HepG2 (cell line): Measurements from ENCODE around the gene TAMALIN. TPM values are rescaled to one million over a fixed set of nuclear protein-coding genes. Genes with fewer than 3 reads are reported as not detected.

Experiments used
- CBX1 ChIP-seq: IDR thresholded peaks from one replicate; pipeline ENCODE4 v1.6.1; 2016; ENCODE audit warnings: antibody characterized with exemption, low read depth
- HDAC1 ChIP-seq: sonication (generic); formaldehyde crosslinking; IDR thresholded peaks from 2 replicates; pipeline ENCODE4 v1.5.1; 2020; ENCODE audit warnings: mild to moderate bottlenecking, missing genetic modification reagents
- HNRNPH1 ChIP-seq: fragments of 200-400 bp; formaldehyde crosslinking; optimal IDR thresholded peaks from 2 replicates; pipeline ENCODE3; 2017; ENCODE audit warnings: mild to moderate bottlenecking, low read depth, low read length
- MIER3 ChIP-seq: IDR thresholded peaks from 2 replicates; pipeline ENCODE4 v1.6.1; 2016; ENCODE audit warnings: missing compliant biosample characterization, borderline replicate concordance
- NBN ChIP-seq: fragments of 450-650 bp; conservative IDR thresholded peaks from 2 replicates; pipeline ENCODE4 v1.6.1; 2017
- NCOA2 ChIP-seq: sonication (generic); formaldehyde crosslinking; IDR thresholded peaks from 2 replicates; pipeline ENCODE4 v1.8.0; 2022; ENCODE audit warnings: inconsistent platforms
- NFIB ChIP-seq: sonication (generic); formaldehyde crosslinking; IDR thresholded peaks from 2 replicates; pipeline ENCODE4 v1.9.0; 2021; ENCODE audit warnings: missing genetic modification reagents, mild to moderate bottlenecking, borderline replicate concordance
- NFIC ChIP-seq: IDR thresholded peaks from 2 replicates; pipeline ENCODE4 v1.6.1; 2012; ENCODE audit warnings: mild to moderate bottlenecking, low read length, inconsistent platforms
- PRPF4 ChIP-seq: fragments of 200-400 bp; formaldehyde crosslinking; IDR thresholded peaks from 2 replicates; pipeline ENCODE4 v1.6.1; 2016; ENCODE audit warnings: low read length, low read depth; ENCODE audit not compliant: poor library complexity, severe bottlenecking
- SP4 ChIP-seq: sonication (generic); formaldehyde crosslinking; IDR thresholded peaks from 2 replicates; pipeline ENCODE4 v1.8.1; 2023; ENCODE audit warnings: mild to moderate bottlenecking, missing genetic modification reagents
- XBP1 ChIP-seq: sonication (generic); formaldehyde crosslinking; IDR thresholded peaks from 2 replicates; pipeline ENCODE4 v1.5.0; 2020; ENCODE audit warnings: missing genetic modification reagents
- ZMYM4 ChIP-seq: sonication (generic); formaldehyde crosslinking; IDR thresholded peaks from 2 replicates; pipeline ENCODE4 v1.8.1; 2023; ENCODE audit warnings: mild to moderate bottlenecking, missing genetic modification reagents
- ZNF256 ChIP-seq: sonication (generic); formaldehyde crosslinking; conservative IDR thresholded peaks from 2 replicates; pipeline ENCODE4 v1.4.0; 2020; ENCODE audit warnings: missing genetic modification reagents
- ZNF556 ChIP-seq: sonication (generic); formaldehyde crosslinking; IDR thresholded peaks from 2 replicates; pipeline ENCODE4 v1.4.0; 2020; ENCODE audit warnings: mild to moderate bottlenecking, missing genetic modification reagents, borderline replicate concordance
- ZNF589 ChIP-seq: sonication (generic); formaldehyde crosslinking; conservative IDR thresholded peaks from 2 replicates; pipeline ENCODE4 v1.8.0; 2022; ENCODE audit warnings: mild to moderate bottlenecking, moderate library complexity, missing genetic modification reagents
- ZNF660 ChIP-seq: sonication (generic); formaldehyde crosslinking; IDR thresholded peaks from 2 replicates; pipeline ENCODE4 v1.5.1; 2020; ENCODE audit warnings: mild to moderate bottlenecking, low read depth, missing genetic modification reagents, borderline replicate concordance
- polyA plus RNA-seq, 8 experiments: library from polyadenylated mRNA; depleted of rRNA in 3 of 8; stranded (reverse) in 7 of 8; unstranded in 1 of 8; fragments of >200 nt; fragmentation: Illumina TruSeq in 4 of 8; extraction: Trizol in 4 of 8; gene quantifications; 2 replicates each; pipeline versions ENCODE4 v1.2.1 to v1.2.3, GENCODE V29; 2011 to 2016; ENCODE audit warnings: low read depth in 4 of 8, missing spikeins in 1 of 8, mixed read lengths in 1 of 8; ENCODE audit not compliant: insufficient read depth in 1 of 8
- total RNA-seq, 5 experiments: library from RNA; depleted of rRNA; stranded (reverse); fragments of >200 nt; fragmentation: Illumina TruSeq; extraction: Trizol; gene quantifications; 2 replicates each; pipeline ENCODE4 v1.2.3, GENCODE V29; 2016; ENCODE audit warnings: low read depth in 1 of 5
- TF ChIP-seq, protein P1 (sequence below): sonication (generic); formaldehyde crosslinking; IDR thresholded peaks from 2 replicates; pipeline ENCODE4 v1.5.0; 2020; ENCODE audit warnings: missing genetic modification reagents
- TF ChIP-seq, protein P2 (sequence below): sonication (generic); formaldehyde crosslinking; IDR thresholded peaks from 2 replicates; pipeline ENCODE4 v1.4.0; 2020; ENCODE audit warnings: missing genetic modification reagents
- TF ChIP-seq, protein P3 (sequence below): sonication (generic); formaldehyde crosslinking; IDR thresholded peaks from 2 replicates; pipeline ENCODE4 v1.5.0; 2020; ENCODE audit warnings: mild to moderate bottlenecking, missing genetic modification reagents
- TF ChIP-seq, protein P4 (sequence below): IDR thresholded peaks from 2 replicates; pipeline ENCODE4 v1.6.1; 2016; ENCODE audit warnings: missing compliant biosample characterization, missing genetic modification reagents, borderline replicate concordance

TAMALIN gene
- total and polyA plus RNA-seq, 2 of the 13 experiments (the other 11 are each of a cell fraction or from before 2014, with no cell fraction given), result 2.9 to 10.9 TPM

DNA sequence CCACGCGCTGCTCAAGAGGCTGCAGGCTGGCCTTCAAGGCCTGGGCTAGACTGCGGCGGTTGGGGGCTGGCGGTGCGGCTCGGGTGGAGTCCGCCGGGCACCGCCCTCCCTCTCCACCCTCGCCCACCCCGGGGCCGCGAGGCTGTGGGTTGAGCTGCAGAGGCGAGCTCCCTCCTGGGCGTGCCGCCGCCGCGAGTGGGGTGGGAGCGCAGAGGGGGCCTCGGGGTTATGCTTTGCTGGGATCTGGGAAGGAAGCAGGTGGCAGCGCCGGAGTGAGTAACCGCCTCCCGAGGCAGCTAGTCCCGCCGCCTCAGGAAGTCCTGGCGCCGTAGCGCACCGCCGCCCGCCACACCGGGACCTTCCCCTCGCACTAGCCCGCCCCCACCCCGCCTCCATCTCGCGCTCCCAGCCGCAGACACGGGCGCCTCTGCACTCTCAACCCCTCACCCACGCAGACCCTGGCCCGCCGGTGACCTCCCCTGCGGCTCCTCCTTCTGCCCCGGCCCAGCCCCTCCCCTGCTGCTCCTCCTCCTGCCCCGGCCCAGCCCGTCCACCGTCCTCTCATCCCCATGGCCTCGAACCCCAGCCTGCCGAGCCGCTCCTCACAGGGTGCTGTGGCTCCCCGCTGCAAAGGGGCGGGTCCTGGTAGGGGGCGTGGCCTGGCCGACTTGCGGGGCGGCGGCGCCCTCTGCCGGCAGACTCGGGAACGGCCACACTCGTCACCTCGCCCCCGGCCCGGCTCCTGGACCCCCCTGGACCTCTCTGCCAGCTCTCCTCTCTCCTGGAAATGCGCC lies 16.6 kb downstream of the TAMALIN start (continued):
- TF ChIP-seq ZMYM4 (CRISPR knock-in tag), result no peak
- TF ChIP-seq, protein P1, sequence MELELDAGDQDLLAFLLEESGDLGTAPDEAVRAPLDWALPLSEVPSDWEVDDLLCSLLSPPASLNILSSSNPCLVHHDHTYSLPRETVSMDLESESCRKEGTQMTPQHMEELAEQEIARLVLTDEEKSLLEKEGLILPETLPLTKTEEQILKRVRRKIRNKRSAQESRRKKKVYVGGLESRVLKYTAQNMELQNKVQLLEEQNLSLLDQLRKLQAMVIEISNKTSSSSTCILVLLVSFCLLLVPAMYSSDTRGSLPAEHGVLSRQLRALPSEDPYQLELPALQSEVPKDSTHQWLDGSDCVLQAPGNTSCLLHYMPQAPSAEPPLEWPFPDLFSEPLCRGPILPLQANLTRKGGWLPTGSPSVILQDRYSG, result no peak
- TF ChIP-seq, protein P2, sequence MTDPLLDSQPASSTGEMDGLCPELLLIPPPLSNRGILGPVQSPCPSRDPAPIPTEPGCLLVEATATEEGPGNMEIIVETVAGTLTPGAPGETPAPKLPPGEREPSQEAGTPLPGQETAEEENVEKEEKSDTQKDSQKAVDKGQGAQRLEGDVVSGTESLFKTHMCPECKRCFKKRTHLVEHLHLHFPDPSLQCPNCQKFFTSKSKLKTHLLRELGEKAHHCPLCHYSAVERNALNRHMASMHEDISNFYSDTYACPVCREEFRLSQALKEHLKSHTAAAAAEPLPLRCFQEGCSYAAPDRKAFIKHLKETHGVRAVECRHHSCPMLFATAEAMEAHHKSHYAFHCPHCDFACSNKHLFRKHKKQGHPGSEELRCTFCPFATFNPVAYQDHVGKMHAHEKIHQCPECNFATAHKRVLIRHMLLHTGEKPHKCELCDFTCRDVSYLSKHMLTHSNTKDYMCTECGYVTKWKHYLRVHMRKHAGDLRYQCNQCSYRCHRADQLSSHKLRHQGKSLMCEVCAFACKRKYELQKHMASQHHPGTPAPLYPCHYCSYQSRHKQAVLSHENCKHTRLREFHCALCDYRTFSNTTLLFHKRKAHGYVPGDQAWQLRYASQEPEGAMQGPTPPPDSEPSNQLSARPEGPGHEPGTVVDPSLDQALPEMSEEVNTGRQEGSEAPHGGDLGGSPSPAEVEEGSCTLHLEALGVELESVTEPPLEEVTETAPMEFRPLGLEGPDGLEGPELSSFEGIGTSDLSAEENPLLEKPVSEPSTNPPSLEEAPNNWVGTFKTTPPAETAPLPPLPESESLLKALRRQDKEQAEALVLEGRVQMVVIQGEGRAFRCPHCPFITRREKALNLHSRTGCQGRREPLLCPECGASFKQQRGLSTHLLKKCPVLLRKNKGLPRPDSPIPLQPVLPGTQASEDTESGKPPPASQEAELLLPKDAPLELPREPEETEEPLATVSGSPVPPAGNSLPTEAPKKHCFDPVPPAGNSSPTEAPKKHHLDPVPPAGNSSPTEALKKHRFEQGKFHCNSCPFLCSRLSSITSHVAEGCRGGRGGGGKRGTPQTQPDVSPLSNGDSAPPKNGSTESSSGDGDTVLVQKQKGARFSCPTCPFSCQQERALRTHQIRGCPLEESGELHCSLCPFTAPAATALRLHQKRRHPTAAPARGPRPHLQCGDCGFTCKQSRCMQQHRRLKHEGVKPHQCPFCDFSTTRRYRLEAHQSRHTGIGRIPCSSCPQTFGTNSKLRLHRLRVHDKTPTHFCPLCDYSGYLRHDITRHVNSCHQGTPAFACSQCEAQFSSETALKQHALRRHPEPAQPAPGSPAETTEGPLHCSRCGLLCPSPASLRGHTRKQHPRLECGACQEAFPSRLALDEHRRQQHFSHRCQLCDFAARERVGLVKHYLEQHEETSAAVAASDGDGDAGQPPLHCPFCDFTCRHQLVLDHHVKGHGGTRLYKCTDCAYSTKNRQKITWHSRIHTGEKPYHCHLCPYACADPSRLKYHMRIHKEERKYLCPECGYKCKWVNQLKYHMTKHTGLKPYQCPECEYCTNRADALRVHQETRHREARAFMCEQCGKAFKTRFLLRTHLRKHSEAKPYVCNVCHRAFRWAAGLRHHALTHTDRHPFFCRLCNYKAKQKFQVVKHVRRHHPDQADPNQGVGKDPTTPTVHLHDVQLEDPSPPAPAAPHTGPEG (CRISPR knock-in tag), result no peak
- no peak for TF ChIP-seq NBN
- TF ChIP-seq HNRNPH1, result no peak
- TF ChIP-seq CBX1, result peak; percentile 49
- TF ChIP-seq ZNF256 (CRISPR knock-in tag), result no peak
- TF ChIP-seq ZNF589 (CRISPR knock-in tag), result no peak
- no peak for TF ChIP-seq NFIB
- no peak for TF ChIP-seq PRPF4
- no peak for TF ChIP-seq XBP1 (CRISPR knock-in tag)
- no peak for TF ChIP-seq NCOA2 (CRISPR knock-in tag)
- no peak for TF ChIP-seq ZNF660 (CRISPR knock-in tag)
- peak; percentile 50; the same call in 1 of the 2 replicates for TF ChIP-seq HDAC1 (CRISPR knock-in tag)
- no peak for TF ChIP-seq NFIC
- no peak for TF ChIP-seq ZNF556 (CRISPR knock-in tag)
- peak; percentile 95 for TF ChIP-seq SP4 (CRISPR knock-in tag)
- TF ChIP-seq, protein P3, sequence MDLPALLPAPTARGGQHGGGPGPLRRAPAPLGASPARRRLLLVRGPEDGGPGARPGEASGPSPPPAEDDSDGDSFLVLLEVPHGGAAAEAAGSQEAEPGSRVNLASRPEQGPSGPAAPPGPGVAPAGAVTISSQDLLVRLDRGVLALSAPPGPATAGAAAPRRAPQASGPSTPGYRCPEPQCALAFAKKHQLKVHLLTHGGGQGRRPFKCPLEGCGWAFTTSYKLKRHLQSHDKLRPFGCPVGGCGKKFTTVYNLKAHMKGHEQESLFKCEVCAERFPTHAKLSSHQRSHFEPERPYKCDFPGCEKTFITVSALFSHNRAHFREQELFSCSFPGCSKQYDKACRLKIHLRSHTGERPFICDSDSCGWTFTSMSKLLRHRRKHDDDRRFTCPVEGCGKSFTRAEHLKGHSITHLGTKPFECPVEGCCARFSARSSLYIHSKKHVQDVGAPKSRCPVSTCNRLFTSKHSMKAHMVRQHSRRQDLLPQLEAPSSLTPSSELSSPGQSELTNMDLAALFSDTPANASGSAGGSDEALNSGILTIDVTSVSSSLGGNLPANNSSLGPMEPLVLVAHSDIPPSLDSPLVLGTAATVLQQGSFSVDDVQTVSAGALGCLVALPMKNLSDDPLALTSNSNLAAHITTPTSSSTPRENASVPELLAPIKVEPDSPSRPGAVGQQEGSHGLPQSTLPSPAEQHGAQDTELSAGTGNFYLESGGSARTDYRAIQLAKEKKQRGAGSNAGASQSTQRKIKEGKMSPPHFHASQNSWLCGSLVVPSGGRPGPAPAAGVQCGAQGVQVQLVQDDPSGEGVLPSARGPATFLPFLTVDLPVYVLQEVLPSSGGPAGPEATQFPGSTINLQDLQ (CRISPR knock-in tag), result no peak
- TF ChIP-seq, protein P4, sequence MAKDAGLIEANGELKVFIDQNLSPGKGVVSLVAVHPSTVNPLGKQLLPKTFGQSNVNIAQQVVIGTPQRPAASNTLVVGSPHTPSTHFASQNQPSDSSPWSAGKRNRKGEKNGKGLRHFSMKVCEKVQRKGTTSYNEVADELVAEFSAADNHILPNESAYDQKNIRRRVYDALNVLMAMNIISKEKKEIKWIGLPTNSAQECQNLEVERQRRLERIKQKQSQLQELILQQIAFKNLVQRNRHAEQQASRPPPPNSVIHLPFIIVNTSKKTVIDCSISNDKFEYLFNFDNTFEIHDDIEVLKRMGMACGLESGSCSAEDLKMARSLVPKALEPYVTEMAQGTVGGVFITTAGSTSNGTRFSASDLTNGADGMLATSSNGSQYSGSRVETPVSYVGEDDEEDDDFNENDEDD (CRISPR knock-in tag), result peak; percentile 48; the same call in 1 of the 2 replicates
- peak; percentile 17; the same call in 1 of the 2 replicates for TF ChIP-seq MIER3 (CRISPR knock-in tag)
